Stimulated activated CD8-positive, alpha-beta memory T cell treated with anti-CD3 and anti-CD28 coated beads, Interleukin-15, amount 100 ng/mL, for 4 hours (primary cell): ENCODE data around the gene ZBTB42.

Experiments used
- DNase-seq, 2 donors: peaks; one replicate each; pipeline ENCODE4 v3.0.0-alpha.2; 2020; ENCODE audit warnings: low read depth in 2 of 2

The ZBTB42 gene

DNA sequence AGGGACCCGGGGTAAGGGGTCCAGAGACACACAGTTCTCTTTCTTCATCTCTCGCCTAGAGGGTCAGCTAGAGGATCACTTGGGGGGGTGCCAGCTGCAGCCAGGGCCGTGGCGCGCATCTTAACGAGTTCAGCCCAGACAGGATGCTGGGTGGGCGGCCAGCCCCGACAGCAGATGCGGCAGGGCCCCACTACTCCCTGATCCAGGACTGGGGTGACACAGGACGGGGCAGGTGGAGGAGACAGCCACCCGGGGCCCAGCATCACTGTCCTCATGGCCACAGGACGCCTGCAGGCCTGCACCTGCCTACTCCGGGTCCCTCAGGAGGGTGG is 18.1 kb upstream of the ZBTB42 start:
- DNase-seq = no peak

DNA sequence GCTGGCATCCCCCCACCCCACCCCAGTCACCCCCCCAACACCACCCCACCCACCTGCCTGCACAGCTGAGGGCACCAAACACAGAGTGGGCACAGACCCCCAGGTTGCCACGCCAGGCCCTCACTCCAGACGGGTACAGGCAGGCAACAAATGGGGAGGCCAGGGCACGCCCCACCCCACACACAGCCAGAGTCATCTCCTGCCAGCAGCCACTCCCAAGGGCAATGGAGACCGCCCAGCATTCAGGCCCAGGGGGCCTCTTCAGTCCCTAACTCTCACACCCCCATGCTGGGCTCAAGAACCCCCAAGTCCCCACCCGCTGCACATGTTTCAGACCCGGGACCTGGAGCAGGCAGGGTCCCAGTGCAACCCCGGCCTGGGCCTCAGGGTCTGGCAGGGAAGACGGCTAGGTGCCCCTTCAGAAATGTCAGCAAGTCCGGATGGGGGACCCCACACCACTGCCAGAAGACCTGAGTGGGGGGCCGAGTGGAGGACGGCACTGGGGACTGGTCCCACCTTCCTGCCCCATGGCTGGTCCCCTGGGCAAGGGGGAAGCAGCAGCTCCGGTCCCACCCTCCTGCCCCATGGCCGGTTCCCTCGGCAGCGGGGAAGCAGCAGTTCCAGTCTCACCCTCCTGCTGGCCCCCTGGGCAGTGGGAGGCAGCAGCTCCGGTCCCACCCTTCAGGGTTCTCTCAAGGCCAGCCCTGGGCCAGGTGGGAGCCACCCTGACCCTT is 17.2 kb upstream of the ZBTB42 start:
- no peak for DNase-seq

DNA sequence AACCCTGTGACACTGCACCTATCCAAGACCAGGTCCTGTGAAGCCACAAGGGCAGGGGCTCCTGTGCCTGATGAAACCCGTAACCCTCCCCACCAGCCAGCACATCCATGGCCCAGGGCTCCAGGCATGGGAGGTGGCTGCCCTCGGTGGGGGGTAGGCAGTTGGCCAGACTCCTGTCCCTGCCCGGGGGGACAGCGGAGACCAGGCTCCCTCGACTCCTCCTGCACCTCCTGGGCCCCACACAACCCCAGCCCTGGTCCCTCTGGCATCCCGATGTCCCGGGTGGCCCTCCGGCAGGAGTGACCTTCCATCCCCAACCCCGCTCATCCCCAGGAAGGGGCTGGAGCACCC is 16.7 kb upstream of the ZBTB42 start:
- DNase-seq = no peak

DNA sequence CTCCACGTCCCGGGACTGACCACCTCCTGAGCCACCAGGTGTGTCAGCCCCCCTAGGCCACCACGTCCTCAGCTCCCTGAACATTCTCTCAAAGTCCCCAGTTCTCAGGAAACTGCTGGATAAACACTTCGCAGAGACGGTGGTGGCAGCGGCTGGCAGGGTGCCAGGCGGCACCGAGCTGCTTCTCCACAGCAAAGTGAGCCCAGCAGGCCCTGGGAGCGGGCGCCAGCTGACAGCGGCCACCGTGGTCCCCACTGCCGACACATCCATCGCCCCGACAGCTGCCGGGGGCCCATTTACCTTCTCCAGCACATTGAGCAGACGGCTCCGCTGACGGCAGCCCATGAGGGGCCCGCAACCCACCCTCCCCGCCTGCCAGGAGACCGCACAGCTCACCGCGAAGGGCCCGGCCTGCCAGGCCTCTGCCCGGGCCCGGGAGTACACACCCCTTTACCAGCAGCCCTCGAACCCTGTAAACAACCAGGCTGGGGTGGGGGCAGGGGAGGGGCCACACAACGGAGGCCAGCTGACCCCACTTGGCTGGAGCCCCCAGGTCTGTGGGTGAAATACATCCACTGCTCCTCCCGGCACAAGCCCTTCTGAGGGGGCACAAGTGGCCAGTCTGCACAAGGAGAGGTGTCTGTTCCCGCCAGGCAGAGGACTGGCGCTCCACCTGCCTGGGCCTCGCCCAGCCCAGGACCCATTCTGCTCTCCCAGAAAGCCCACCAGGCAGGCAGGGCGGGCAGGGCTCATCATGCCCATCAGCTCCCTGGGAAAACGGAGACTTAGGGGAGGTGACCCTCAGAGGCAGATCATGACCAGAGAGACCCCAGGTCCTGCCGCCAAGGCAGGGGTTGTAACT is 15.8 kb upstream of the ZBTB42 start:
- no peak for DNase-seq

DNA sequence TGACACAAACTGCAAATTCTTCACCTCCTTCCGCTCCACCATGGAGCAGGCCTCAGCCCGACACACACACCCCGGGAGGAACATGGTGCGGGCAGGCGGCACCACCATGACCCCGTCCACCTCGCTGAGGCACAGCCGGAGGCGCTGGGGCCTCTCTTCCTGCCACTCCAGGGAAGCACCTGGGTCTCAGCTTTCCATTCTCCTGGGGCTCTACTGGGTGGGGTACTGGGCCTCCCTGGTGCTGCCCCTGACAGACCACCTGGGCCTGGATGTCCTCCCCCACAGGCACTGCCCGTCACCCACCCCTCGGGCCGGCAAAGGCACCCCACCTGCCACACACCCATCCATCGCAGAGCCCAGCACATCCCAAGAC is 15.2 kb upstream of the ZBTB42 start:
- DNase-seq = no peak

DNA sequence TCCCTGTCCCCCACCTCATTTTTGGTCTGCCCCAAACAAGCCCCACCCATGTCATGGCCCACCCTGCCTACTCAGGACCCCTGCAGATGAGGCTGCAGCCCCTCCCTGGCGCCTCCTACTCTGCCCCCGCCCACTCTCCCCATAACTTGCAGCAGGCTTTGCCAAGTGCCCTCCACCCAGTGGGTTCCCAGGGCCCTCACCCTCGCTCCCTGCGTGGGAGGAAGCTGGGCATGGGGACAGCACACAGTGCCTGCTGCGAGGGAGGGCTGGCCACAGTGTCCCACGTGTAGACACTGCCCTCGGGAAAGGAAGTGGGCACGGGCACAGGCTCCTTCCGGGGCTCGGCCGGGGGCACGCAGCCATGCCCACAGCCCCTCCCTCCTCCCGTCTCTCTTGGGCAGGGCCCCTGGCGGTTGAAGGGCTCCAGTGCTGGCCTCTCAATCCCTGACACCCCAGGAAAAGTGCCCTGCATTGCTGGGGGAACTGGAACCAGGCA is 14.8 kb upstream of the ZBTB42 start:
- DNase-seq = no peak

DNA sequence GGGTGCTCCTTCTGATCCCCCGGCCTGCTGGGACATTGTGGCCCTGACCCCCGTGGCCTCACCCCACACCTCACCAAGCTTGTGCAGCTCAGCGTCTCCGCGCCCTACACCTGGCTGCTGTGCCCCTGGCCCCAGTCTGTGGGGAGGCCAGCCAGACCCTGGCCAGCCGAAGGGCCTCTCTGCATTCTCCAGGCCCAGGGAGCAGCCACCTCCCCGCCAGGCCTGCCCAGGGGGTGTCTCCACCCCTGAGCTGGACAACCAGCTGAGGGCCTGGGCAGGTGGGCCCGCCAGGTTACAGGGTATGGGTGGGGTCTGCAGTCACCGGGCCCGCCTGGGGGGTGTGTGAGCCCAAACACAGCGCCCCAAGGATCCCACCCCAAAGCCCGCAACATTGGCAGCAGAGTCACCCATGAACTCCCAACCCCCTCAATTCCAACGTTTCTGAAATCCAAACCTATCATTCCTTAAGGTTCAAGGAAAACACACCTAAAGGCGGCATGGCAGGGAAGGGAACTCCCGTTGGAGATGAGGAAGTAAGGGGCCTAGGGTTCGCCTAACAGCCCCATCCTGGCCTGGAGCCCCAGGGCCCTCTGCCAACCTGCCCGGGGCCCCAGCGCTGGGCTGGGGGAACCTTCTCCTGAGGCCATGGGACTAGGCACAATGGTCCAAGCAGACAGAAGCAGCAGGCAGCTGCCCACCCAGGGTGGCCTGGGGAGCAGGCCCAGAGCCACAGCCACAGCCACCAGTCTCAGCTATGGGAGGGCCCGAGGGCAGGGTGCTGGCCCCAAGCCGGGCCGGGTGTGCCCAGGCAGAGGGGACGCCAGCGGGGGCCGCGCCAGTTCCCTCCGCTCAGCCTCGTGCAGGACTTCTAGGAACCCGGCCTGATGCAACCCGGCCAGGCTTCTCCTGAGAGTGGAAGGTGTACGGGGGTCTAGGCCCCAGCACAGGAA is 13.9 kb upstream of the ZBTB42 start:
- DNase-seq = no peak

DNA sequence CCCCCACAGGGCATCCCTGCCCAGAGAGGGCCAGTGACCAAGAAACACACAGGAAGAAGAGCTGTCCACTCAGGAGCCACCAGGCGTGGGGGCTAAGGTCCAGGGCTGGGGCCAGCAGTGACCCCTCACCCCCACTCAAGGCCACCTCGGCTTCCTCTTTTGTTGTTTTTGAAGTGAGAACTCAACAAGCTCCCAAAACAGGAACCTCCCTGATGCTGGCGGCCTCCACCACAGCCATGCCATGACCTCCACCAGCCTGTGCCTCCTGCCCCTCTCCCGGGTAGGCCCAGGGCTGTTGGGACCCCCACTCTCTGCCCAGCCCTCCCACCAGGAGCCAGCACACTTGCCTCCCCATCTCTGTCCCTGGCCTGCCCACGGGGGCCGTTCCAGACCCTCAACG is 13.2 kb upstream of the ZBTB42 start:
- DNase-seq = no peak

DNA sequence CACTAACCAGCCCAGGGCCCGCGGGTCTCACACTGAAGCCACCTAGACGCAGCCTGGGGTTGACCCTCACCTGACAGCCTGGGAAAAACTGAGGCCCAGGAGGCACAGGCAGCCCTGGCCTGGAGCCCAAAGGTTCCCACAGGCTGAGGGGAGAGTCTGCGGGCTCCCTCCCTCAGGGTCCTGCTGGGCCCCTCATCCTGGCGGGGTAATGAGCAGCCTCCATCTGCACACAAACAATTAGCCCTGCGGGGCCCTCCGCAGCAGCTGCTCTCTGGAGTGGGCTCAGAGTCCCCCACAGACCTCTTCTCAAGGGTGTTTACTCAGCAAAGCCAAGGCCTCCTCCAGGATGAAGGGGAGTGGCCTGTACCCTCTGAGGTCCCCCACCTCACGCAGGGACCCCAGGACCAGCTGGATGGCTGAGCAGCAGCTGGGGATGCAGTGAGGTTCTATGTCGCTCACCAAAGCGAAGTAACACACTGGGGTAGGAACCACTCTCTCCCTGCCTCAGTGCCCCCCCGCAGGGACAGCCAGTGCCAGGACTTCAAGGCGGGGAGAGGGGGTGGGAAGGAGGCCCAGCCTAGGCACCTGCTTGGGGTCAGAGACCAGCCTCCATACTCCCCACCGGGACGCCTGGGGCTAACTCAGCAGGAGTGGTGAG is 12.6 kb upstream of the ZBTB42 start:
- DNase-seq = no peak

DNA sequence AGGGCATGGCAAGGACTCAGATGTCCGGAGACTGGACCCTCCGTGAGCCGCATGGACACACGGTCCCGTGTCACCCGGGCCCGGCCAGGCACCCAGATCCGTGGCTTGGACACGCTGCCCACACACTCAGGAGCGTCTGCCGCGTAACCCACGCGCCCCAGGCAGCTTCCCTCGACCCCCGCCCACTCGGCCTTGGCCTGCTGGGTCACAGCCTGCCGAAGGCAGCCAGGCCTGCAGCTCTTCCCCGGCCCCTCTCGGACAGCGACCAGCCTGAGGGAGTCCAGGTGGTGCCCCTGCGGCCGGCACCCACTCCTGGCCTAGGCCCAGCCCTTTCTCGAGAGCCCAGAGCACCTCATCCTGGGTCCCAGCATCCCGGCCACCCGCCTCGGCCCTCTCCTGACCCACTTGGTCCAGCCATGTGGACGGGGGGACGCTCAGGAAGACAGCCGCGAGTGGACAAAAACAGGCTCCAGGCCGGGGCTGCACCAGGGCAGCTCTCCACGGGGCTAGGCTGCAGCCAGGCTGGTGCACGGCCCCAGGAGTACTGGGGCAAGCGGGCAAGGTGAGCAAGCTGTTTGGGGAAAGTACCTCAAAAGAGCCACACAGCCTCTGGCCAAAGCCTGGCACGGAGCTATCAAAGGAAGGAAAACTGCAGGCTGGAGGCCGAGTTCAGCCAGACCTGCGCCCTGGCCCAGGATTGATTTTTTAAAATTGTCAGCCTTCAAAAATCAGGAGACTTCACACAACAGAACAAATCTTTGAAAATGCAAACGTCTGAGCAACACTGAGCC is 11.8 kb upstream of the ZBTB42 start:
- no peak for DNase-seq

DNA sequence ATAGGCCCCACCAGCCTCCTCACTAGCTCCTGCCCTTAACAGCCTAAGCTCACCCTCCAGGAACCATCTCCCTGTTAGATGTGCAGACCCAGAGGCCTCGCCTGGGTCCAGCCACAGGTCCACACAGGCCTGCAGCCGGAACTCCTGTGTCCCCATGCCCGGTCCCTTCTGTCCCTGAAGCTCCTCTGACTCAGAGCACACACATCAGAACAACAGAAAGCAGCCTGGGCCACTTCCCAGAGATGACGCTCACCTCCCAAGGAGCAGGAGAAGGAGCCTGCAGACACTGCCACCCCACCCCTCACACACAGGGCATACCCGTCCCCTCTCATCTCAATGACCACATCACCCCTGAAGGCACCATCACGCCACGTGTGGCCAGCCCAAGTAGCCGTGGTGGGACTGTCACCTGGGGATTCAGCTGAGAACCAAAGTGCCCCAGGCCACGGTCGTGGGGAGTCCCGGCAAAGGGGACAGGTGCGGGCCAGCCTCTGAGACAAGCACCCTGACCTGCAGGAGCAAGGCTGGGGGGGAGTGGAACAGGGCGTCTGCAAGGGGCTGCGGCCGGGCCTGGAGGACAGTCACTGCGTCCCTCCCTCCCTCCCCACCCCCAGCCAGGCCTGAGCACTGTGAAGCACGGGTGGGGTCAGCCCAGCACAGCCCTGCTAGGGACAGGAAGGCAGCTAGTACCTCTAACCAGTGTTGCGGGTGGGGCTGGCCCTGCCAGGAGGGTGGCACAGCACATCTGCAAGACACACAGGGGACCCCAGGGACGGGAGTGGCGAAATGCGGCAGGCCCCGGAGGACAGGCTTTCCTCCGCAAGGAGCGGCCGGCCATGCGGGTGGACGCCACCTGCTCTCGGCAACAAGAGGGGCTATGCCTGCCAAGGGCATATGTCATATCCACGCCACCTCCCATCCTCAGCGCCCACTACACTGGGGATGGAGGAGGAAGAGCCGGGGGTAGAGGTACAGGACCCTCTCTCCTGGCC is 10.9 kb upstream of the ZBTB42 start:
- DNase-seq = no peak

DNA sequence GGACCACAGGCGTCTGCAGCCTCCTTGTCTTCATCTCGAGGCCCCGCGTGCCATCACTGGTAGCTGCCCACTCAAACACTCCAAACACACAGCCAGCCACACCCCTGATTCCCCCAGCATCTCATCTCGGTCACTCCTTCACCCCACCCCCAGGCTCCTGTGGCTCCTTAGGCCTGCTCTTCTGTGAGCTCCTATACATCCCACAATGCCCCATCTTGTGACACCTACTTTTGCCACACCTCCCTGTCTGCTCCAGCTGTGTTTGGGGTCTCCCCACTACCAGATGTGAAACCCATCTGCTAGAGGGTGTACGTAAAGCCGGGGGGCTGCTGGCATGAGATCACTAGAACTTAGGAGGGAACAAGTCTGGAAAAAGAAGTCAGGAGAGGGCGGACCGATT is 9.5 kb upstream of the ZBTB42 start:
- DNase-seq = no peak

DNA sequence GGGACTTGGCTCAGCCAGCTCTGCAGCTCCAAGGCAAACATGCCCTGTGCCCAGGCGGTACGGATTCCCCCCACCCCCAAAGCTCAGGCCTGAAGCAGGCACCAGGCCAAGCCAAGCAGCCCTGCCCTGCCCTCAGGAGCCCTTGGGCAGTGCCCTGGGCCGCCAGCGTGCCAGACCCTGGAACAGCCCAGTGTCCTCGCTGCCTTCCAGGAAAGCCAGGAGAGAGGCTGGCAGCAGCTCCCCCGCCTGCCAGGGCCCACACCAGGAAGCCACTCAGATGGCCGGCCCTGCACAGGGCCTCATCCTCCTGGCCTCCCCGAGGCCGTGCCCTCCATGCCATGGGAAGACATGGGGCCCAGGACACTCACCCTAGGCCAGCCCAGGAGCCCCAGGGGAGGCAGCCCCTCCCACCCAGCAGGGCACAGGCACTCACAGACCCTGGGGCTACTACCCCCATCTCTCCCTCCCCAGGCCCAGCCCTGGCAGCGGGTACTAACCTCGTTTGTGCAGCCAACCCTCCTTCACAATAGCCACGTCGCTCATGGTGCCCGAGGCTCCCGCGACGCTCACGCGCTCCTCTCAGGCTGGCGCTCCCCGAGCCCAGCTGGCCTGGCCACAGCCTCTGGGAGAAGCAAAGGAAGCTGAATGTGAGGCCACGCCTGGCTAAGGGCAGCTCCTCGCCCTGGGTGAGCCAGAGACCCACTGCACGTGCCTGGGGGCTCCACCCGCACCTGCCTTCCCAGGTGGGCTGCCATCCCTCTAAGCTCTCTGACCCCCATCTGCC is 8.6 kb upstream of the ZBTB42 start:
- DNase-seq = no peak

DNA sequence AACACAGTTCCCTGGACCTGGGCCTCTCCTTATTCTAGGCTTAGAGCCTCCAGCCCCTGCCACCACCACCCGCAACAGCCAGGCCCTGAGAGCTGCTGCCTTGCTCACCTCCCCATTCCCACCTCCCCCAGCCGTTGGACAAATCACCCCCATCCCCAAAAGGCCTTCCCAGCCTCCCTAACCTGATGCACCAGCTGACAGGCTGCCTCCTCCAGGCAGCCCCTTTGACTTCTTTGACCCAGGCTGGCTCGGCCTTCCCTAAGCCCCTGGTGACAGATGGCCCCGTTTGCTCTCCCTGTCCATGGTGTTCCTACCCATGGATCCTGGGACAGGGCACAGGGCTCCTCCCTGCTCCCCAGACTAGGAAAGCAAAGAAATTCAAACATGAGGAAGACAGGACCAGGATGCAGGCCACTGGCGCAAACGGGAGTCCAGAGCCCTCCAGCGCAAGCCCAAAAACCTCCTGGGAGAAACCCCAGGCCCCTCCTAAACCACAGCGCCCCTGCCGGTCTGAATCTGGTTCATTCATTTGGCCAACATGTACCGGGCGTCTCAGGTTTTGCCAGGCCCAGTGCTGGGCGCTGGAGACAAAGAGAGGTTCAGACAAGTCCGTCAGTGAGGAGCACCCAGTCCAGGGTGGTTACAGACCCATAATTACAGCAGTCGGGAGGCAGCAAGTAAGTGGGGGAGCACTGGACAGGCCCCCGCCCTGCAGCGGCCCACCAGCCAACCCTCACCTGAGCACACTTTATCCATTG is 7.8 kb upstream of the ZBTB42 start:
- no peak for DNase-seq

DNA sequence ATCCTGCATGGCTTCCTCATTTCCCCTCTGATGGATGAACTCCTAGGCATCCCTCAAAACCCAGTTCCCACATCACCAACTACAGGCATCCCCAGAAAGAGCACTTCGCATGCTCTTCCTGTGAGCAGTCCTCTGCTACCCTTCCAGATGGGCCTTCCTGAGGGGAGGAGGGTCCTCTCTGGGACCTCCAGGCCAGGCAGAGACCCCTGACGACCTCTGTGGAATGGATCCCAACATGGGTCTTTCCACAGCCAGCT is 7.3 kb upstream of the ZBTB42 start:
- no peak for DNase-seq

DNA sequence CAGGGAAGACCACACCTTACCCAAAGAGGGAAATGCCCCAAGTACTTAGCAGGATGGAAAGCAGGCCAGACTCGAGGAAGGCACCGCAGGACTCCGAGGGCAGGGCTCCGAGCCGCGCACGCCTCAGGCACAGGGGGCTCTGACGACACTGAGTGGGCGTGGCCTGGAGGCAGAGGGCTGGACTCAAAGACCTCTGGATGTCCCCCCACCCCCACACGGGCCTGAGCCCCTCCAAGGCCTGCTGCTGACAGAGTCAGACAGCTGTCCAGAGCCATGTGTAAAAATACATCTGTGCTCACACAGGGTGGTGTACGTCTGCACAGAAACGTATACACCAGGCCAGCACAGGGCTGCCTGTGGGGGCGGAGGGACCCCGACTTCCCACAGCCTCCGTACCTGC is 6.8 kb upstream of the ZBTB42 start:
- DNase-seq = peak in 1 of 2 donors; percentile 21

DNA sequence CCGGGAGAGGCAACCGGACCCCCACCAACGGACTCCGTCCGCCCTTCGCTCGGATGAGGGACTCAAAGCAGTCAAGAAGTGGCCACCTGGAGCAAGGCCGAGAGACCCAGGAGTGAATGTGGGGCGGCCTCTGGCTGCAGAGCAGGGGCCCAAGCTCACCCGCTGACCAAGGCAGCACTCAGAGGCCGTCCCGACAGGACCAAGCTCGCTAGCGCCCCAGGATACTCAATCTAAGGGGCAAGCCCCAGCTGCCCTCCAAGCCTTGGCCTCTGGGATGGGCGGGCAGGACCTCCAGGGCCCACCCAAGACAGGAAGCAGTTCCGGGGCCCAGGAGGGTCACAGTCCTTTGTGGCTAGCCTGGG is 6.3 kb upstream of the ZBTB42 start:
- DNase-seq = no peak

DNA sequence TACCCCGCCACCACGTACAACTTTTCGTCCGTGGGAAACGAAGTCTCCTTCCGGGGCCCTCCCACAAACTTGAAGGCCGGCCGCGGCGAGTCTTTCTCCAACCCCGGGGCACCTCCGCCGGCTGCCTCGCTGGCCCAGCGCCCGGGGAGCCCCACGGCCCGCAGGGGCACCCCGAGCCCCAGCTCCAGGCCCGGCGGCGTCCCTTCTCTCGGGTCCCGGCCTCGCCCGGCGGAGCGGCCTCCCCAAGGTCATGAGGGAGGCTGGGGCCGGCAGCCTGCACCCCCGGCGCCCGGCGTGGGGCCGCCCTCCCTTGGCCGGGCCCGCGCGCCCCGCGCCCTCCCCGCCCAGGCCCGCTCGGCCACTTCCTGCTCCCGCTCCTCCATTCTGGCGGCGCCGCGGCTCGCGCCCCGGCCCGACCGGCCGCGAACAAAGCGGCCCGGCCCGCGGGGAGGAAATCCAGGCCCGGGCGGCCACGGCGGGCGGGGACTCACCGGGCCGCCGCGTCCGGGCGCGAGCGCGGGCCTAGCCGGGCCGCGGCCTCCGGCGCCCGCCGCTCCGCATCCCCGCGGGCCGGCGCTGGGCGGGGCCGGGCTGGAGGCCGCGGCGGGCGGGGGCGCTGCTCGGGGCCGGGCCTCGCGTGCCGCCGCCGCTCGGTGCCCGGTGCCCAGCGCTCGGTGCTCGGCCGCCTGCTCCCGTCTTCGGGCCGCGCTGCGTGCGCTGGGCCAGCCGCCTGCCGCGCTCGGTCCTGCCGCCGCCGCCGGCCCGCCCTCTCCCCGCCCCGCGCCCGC is 5.7 kb upstream of the ZBTB42 start, which contains the start of gene AKT1:
AKT1 (minus strand) TSS at position 756 of the 788 bp plus-strand sequence. CDS start 3,105 bp downstream, outside the sequence.
- DNase-seq = no peak
